Hepatocyte (in vitro differentiated cells): ENCODE results near the gene LY6G5C.

Experiments used
- CTCF ChIP-seq: fragments of 200-600 bp; sonication (generic); IDR thresholded peaks from 2 replicates; pipeline ENCODE4 v1.5.1; 2016; ENCODE audit warnings: antibody characterized with exemption, mild to moderate bottlenecking; ENCODE audit not compliant: poor library complexity
- EZH2 ChIP-seq: fragments of 200-600 bp; sonication (generic); IDR thresholded peaks from 2 replicates; pipeline ENCODE4 v1.6.1; 2016; ENCODE audit warnings: antibody characterized with exemption, mild to moderate bottlenecking, borderline replicate concordance

- TF ChIP-seq CTCF (no peak), EZH2 (no peak)
These were observed 4.5 kb downstream of the LY6G5C start for GRCh38 chr6:31676322-31676903.
